ENCODE measurements around the gene DCUN1D4.

- no peak for TF ChIP-seq CTCF (IDR thresholded peaks at IDR 0.05; ENCODE audit: insufficient read depth, low read length, poor library complexity, severe bottlenecking)
- no peak for TF ChIP-seq EZH2phosphoT487 (conservative IDR thresholded peaks at IDR 0.05; ENCODE audit: low read length)
Observed at GRCh38 chr4:51901363-51901762, 58.4 kb downstream of the DCUN1D4 start.

All from SU-DHL-6 (cell line).